IMR-90 (cell line): Measurements from ENCODE around the gene AP4S1. TPM values are rescaled to one million over a fixed set of nuclear protein-coding genes. Genes with fewer than 3 reads are reported as not detected.

Source experiments
- microRNA-seq, 2 experiments: library from miRNA; stranded (forward) in 1 of 2; unstranded in 1 of 2; fragments of 10-50 nt in 1 of 2; fragments of <30 nt in 1 of 2; gene quantifications in 1 of 2; microRNA quantifications in 1 of 2; one replicate each; pipeline versions ENCODE3 to v1.1.0; 2013 to 2020; ENCODE audit not compliant: insufficient read depth in 1 of 2, insufficient read length in 1 of 2, unreplicated experiment in 1 of 2
- polyA plus RNA-seq, 3 experiments: library from polyadenylated mRNA; depleted of rRNA; stranded (reverse); fragments of >200 nt; gene quantifications; 2 replicates each; pipeline ENCODE4 v1.2.3, GENCODE V29; 2012; ENCODE audit warnings: low replicate concordance in 1 of 3
- small RNA-seq, 5 experiments: library from RNA; depleted of rRNA; stranded (forward); fragments of <200 nt; gene quantifications; one replicate each; pipeline ENCODE3, GENCODE V24; 2012
- total RNA-seq: library from RNA; depleted of rRNA; stranded (reverse); fragments of >200 nt; gene quantifications from 2 replicates; pipeline ENCODE4 v1.2.3, GENCODE V29; 2012; rRNA removed

Gene AP4S1
- total and polyA plus RNA-seq, 2 of the 4 experiments (the other 2 are of a cell fraction): 2.7 to 4.5 TPM

Small RNAs within 50 kb of the gene (microRNA-seq; reads per million reads assigned to microRNA genes)
- gene MIR624 (ENCODE audit: insufficient read depth in 1 of 2, insufficient read length in 1 of 2, unreplicated experiment in 1 of 2) (2.1 to 15.7 reads per million in 2 experiments), gene RNU6-541P (ENCODE audit: insufficient read depth, insufficient read length) (not detected)

Small RNAs within 50 kb of the gene (small RNA-seq; reads per million reads assigned to genes)
- gene MIR624 (0.11 to 21.6 (median 5.3) reads per million in 5 experiments), gene RNU6-541P (0 reads per million in 5 experiments)

Other genes starting within 250 kb of the AP4S1 start
- 0.18 and 0.28 TPM in 2 replicates for gene COCH, start 151.1 kb upstream of the AP4S1 start, total RNA-seq
- 0.10 and 0.17 TPM in 2 replicates for gene COCH, start 151.1 kb upstream of the AP4S1 start, polyA plus RNA-seq (2012; rRNA removed)
- gene STRN3, start 730 bp downstream of the AP4S1 start, total RNA-seq: 66.9 and 78.7 TPM in 2 replicates
- 8.3 and 10.8 TPM in 2 replicates for gene STRN3, start 730 bp downstream of the AP4S1 start, polyA plus RNA-seq (2012; rRNA removed)
- 222 and 228 TPM in 2 replicates for gene HECTD1, start 182.1 kb downstream of the AP4S1 start, total RNA-seq
- 48.5 and 48.8 TPM in 2 replicates for gene HECTD1, start 182.1 kb downstream of the AP4S1 start, polyA plus RNA-seq (2012; rRNA removed)